Right ventricle myocardium inferior (tissue), 1 donor: ENCODE results near the gene DIDO1. TPM values are rescaled to one million over a fixed set of nuclear protein-coding genes. Genes with fewer than 3 reads are reported as not detected.

Source experiments
- ATAC-seq: fragments of 200-7000 bp; cut with Tn5 transposase; one replicate; pipeline ENCODE4 v1.9.1; 2020; ENCODE audit warnings: mild to moderate bottlenecking, moderate library complexity
- DNase-seq: peaks from one replicate; pipeline ENCODE4 v3.0.0; 2021; ENCODE audit errors: missing footprints
- intact Hi-C: fragments of 100-400 bp; cut with DNase I; formaldehyde crosslinking; loops from one replicate; pipeline ENCODE4 v1.11.0; 2022
- total RNA-seq: library from RNA; stranded (reverse); fragmentation: NEBNext Ultra II Directional; extraction: Animal tissue kit (Norgen Biotek cat#: 25700); gene quantifications from one replicate; pipeline ENCODE4 v1.2.1, GENCODE V29; 2021
- donor health status: DM: no; HTN: yes; CAD: no; lungs with severe emphysema.

DIDO1 gene
- total RNA-seq, 1 donor from 2014 or later, result 33.5 TPM

DNA sequence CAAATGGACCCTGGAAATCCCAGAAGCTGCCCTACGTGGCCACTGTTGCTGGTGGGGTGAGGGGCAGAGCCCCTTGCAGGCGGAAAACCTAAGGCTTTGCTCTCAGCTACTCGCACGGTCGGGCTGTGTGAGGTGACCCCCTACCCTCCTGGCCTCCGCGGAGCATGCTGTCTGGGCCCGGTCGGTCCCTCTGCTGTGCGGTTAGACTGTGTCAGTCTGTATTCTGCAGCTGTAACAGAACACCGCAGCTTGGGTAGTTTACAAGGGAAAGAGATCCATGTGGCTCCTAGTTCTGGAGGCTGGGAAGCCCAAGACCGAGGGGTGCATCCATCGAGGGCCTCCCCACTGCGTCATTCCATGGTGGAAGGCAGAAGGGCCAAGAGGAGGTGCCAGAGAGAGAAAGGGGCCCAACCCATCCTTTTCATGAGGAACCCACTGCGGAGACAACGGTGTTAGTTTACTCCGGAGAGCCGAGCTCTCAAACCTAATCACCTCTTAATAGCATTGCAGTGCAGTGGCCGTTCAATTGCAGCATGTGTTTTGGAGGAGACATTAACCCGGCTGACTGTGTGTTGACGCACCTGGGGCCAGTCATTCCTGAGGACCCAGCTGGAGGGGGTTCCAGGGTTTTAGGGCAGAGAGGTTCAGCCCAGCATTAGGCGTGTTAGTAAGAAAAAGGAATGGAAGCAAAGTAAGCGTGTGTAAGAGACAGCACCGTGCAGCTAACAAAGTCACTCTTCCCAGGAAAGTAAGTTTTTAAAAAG, 91.2 kb downstream of the DIDO1 start:
- DNase-seq (peak; percentile 16), ATAC-seq (no peak)
- intact Hi-C loops, result no loop called here

DNA sequence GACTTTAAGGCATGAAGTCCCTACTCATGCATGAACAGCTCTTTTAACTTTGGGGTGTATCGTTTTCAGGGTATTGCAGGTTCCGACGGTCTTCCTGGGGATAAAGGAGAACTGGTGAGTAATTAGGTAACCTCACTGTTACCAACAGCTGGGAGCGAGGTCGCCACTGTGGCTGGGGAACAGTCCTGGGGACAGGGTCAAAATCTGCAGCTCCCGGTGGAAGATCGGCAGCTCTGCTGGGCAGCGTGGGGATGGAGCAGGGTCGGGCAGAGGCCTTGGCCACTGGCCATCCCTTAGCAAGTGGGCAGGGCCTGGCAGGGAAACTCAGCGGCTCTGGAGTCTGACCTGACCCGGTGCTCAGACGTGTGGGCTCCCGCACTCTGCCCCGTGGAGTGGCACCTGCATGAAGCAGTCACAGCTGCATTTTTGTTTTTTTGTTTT, 93.3 kb downstream of the DIDO1 start:
- DNase-seq (peak; percentile 72), ATAC-seq (no peak)
- intact Hi-C loops, result no loop called here

DNA sequence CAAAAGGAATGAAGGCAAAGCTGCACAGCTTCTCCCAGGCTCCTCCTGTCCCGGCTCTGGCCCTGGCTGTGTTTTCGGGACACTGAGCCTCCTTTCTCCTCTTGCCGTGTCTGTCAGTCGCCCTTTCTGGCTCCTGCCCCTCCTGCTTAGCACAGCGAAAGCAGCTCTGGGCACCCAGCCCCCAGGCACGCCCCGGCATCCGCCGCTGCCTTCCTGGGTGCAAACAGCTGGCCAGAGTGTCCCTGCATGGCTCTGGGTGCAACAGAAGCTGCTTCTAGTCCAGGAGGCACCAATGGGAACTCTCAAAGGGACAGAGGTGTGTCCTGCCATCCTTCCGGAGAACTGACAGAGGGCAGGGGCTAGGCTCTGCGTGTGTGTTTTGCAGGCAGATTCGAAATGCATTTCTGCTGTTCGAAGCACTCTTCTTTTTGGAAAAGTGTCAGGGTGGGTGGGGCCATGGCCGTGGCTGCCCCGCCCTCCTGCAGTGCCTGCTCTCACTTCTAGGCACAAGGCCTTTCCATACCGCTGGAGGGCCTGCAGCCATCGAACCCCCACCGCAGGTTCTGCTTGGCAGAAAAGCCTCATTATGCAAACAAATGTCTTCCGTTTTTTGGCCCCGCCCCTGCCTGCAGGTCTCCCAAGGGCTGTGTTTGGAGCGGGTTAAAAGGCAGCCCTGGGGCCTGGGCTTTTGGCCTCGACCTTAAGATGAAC, 93.9 kb downstream of the DIDO1 start:
- intact Hi-C loops, result no loop called here
- peak; percentile 78 for DNase-seq
- no peak for ATAC-seq

- intact Hi-C loops, result no loop called here
- DNase-seq, result no peak
- no peak for ATAC-seq
These were observed 94.5 kb downstream of the DIDO1 start for GRCh38 chr20:62831854-62832211.

- DNase-seq (peak; percentile 39), ATAC-seq (no peak)
- intact Hi-C loops, result no loop called here
These were observed 94.9 kb downstream of the DIDO1 start for GRCh38 chr20:62831361-62831788.

GRCh38 chr20:62830821-62831220, 95.5 kb downstream of the DIDO1 start:
- intact Hi-C loops, result no loop called here
- peak; percentile 43 for DNase-seq
- no peak for ATAC-seq

DNA sequence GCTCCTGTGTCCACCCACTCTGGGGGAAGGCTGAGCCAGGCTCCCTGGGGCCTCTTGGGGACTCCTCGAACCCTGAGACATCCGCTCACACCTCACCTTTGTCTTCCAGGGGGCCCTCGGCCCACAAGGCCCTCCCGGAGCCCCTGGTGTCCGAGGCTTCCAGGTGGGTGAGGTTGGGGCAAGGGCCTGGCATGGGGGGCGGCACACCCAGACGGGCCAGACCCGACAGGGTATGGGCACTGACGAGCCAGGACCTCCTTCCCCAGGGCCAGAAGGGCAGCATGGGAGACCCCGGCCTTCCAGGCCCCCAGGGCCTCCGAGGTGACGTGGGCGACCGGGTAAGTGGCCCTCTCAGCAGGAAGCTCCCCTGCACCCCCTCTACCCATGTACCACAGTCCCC, 96.1 kb downstream of the DIDO1 start:
- intact Hi-C loops, result no loop called here
- ATAC-seq (no peak), DNase-seq (peak; percentile 22)

DNA sequence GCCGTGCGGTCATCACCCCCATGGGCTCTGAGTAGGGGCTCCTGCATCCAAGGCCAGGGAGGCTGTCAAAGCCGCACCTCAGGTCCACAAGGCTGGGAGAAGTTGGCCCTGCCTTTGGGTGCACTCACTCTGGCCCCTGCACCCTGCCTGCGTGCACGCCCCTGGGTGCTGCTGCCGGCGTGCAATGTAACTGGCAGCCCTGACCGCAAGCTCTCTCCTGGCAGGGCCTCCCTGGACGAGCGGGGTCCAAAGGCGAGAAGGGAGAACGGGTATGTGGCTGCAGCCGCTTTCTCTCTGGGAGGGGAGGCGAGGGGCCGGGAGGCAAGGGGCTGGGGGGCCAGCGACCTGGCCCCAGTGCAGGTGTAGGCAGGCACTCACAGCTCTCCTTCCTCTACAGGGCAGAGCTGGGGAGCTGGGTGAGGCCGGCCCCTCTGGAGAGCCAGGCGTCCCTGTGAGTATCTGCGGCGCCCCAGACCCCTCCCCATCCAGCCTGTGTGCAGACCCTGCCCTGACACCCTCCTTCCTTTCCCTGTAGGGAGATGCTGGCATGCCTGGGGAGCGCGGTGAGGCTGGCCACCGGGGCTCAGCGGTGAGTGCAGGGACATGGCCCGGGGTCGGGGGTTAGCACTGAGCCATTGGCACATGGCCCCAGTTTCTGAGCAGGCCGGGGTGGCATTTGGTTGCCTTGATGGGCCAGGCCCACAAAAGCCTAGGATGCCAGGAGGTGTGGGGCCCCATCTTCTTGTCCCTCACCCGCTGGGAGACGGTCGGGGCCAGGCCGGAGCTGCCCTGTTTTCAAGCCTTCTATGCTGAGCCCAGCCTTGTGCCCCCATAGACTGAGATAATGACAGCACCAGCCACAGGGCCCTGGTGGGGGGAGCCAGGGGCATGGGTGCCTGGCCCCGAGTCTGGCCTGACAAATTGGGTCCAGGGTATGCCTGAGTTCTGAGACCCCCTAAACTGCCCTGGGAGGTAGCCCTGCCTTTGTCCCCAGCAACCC, 96.8 kb downstream of the DIDO1 start:
- ATAC-seq, result no peak
- peak; percentile 51 for DNase-seq
- intact Hi-C loops, result no loop called here

- DNase-seq (no peak), ATAC-seq (no peak)
- intact Hi-C loops, result no loop called here
These were observed 97.6 kb downstream of the DIDO1 start for GRCh38 chr20:62828511-62829230.

GRCh38 chr20:62828051-62828450, 98.3 kb downstream of the DIDO1 start:
- ATAC-seq, result no peak
- intact Hi-C loops, result no loop called here
- no peak for DNase-seq

Other genes with a start within 250 kb of the DIDO1 start
- not detected for gene NTSR1, start 217.7 kb downstream of the DIDO1 start, total RNA-seq
- gene MRGBP, start 130.0 kb downstream of the DIDO1 start, total RNA-seq, result 10.0 TPM
- 22.5 TPM for gene OGFR, start 121.7 kb downstream of the DIDO1 start, total RNA-seq
- gene COL9A3, start 109.5 kb downstream of the DIDO1 start, total RNA-seq, result 5.5 TPM
- gene TCFL5, start 64.7 kb downstream of the DIDO1 start, total RNA-seq, result 6.0 TPM
- gene GID8, start 11.6 kb upstream of the DIDO1 start, total RNA-seq, result 16.1 TPM
- gene SLC17A9, start 26.2 kb upstream of the DIDO1 start, total RNA-seq, result 0.41 TPM
- not detected for gene BHLHE23, start 80.5 kb upstream of the DIDO1 start, total RNA-seq